KBM-7 (cell line): ENCODE measurements around the gene GMCL2.

Experiments
- DNase-seq: peaks from one replicate; pipeline ENCODE4 v3.0.0-alpha.2; 2015
- in situ Hi-C: fragments of 300-500 bp; cut with MboI; formaldehyde crosslinking; loops from 2 replicates; pipeline ENCODE4 v1.14.3; 2020; ENCODE audit warnings: low sequenced_read_pairs, low pct_unique_long_range_greater_than_20kb, mixed read lengths

Gene GMCL2

GRCh38 chr5:178223828-178224335, 36.7 kb upstream of the GMCL2 start:
- no peak for DNase-seq
- in situ Hi-C loops: no loop called here

GRCh38 chr5:178223196-178223773, 36.1 kb upstream of the GMCL2 start:
- in situ Hi-C loops: no loop called here
- no peak for DNase-seq

- in situ Hi-C loops: no loop called here
- DNase-seq: no peak
Measured at GRCh38 chr5:178222292-178222691, 35.1 kb upstream of the GMCL2 start.

- in situ Hi-C loops: no loop called here
- no peak for DNase-seq
Measured at GRCh38 chr5:178221853-178222252, 34.7 kb upstream of the GMCL2 start.

- DNase-seq: peak; percentile 58
- in situ Hi-C loops: no loop called here
Measured at GRCh38 chr5:178221282-178221681, 34.1 kb upstream of the GMCL2 start.

GRCh38 chr5:178218827-178219226, 31.7 kb upstream of the GMCL2 start:
- in situ Hi-C loops: no loop called here
- no peak for DNase-seq

GRCh38 chr5:178218237-178218776, 31.1 kb upstream of the GMCL2 start:
- no peak for DNase-seq
- in situ Hi-C loops: no loop called here

- in situ Hi-C loops: no loop called here
- no peak for DNase-seq
Measured at GRCh38 chr5:178216779-178217178, 29.6 kb upstream of the GMCL2 start.

- in situ Hi-C loops: no loop called here
Measured at GRCh38 chr5:178216088-178216534, 28.9 kb upstream of the GMCL2 start.

GRCh38 chr5:178215280-178216002, 28.3 kb upstream of the GMCL2 start:
- no peak for DNase-seq
- in situ Hi-C loops: no loop called here

More at GRCh38 chr5:178216088-178216534, 28.9 kb upstream of the GMCL2 start:
- peak; percentile 65 for DNase-seq

- no peak for DNase-seq
- in situ Hi-C loops: no loop called here
Measured at GRCh38 chr5:178214160-178214803, 27.1 kb upstream of the GMCL2 start.

GRCh38 chr5:178213748-178214151, 26.6 kb upstream of the GMCL2 start:
- in situ Hi-C loops: no loop called here
- no peak for DNase-seq

- in situ Hi-C loops: no loop called here
- DNase-seq: no peak
Measured at GRCh38 chr5:178213003-178213461, 25.9 kb upstream of the GMCL2 start.

- DNase-seq: no peak
- in situ Hi-C loops: no loop called here
Measured at GRCh38 chr5:178212241-178213002, 25.3 kb upstream of the GMCL2 start.

- in situ Hi-C loops: no loop called here
- DNase-seq: no peak
Measured at GRCh38 chr5:178211095-178212048, 24.2 kb upstream of the GMCL2 start.

GRCh38 chr5:178210686-178211085, 23.5 kb upstream of the GMCL2 start:
- no peak for DNase-seq
- in situ Hi-C loops: no loop called here

GRCh38 chr5:178210073-178210535, 22.9 kb upstream of the GMCL2 start:
- in situ Hi-C loops: no loop called here
- no peak for DNase-seq
